ENCODE measurements around the gene CASZ1. TPM values are rescaled to one million over a fixed set of nuclear protein-coding genes. Genes with fewer than 3 reads are reported as not detected.

The CASZ1 gene
- total RNA-seq, 1 donor from 2014 or later, result 50.3 TPM

- DNase-seq (no peak), ATAC-seq (ENCODE audit: poor library complexity) (no peak)
- intact Hi-C loops (cut with DNase I), result no loop called here
Measured at GRCh38 chr1:10802944-10803715, 6.7 kb upstream of the CASZ1 start.

GRCh38 chr1:10800778-10801177, 4.3 kb upstream of the CASZ1 start:
- intact Hi-C loops (cut with DNase I), result no loop called here
- no peak for DNase-seq
- ATAC-seq (ENCODE audit: poor library complexity), result no peak

- DNase-seq, result no peak
- ATAC-seq (ENCODE audit: poor library complexity), result no peak
- intact Hi-C loops (cut with DNase I), result loop anchor here (5.0 kb wide), 1 partner anchor 63 kb away; no protein-coding TSS in a partner anchor
Measured at GRCh38 chr1:10799726-10800125, 3.3 kb upstream of the CASZ1 start.

- ATAC-seq (ENCODE audit: poor library complexity), result peak; percentile 67
- intact Hi-C loops (cut with DNase I), result loop anchor here (5.0 kb wide), 1 partner anchor 67 kb away; no protein-coding TSS in a partner anchor
- no peak for DNase-seq
Measured at GRCh38 chr1:10795276-10796021, 997 bp downstream of the CASZ1 start.

GRCh38 chr1:10794724-10795275, 1.6 kb downstream of the CASZ1 start:
- DNase-seq (peak; percentile 62), ATAC-seq (ENCODE audit: poor library complexity) (peak; percentile 41)
- intact Hi-C loops (cut with DNase I), result loop anchor here (5.0 kb wide), 1 partner anchor 68 kb away; no protein-coding TSS in a partner anchor

- DNase-seq, result no peak
- ATAC-seq (ENCODE audit: poor library complexity), result no peak
- intact Hi-C loops (cut with DNase I), result no loop called here
Measured at GRCh38 chr1:10793129-10793651, 3.3 kb downstream of the CASZ1 start.

- ATAC-seq (ENCODE audit: poor library complexity) (no peak), DNase-seq (no peak)
- intact Hi-C loops (cut with DNase I), result no loop called here
Measured at GRCh38 chr1:10791105-10791951, 5.1 kb downstream of the CASZ1 start.

GRCh38 chr1:10789803-10790702, 6.4 kb downstream of the CASZ1 start:
- DNase-seq (no peak), ATAC-seq (ENCODE audit: poor library complexity) (no peak)
- intact Hi-C loops (cut with DNase I), result loop anchor here (2.0 kb wide), 1 partner anchor 99 kb away; no protein-coding TSS in a partner anchor

- intact Hi-C loops (cut with DNase I), result loop anchor here (2.0 kb wide), 1 partner anchor 98 kb away; no protein-coding TSS in a partner anchor
- ATAC-seq (ENCODE audit: poor library complexity) (no peak), DNase-seq (no peak)
Measured at GRCh38 chr1:10789047-10789791, 7.2 kb downstream of the CASZ1 start.

- peak; percentile 89 for ATAC-seq (ENCODE audit: poor library complexity)
Measured at GRCh38 chr1:10788592-10789006, 7.8 kb downstream of the CASZ1 start.

GRCh38 chr1:10787286-10787685, 9.2 kb downstream of the CASZ1 start:
- DNase-seq (no peak), ATAC-seq (ENCODE audit: poor library complexity) (no peak)
- intact Hi-C loops (cut with DNase I), result no loop called here

More at GRCh38 chr1:10788592-10789006, 7.8 kb downstream of the CASZ1 start:
- DNase-seq, result peak; percentile 81
- intact Hi-C loops (cut with DNase I), result loop anchor here (2.0 kb wide), 1 partner anchor 98 kb away; no protein-coding TSS in a partner anchor

GRCh38 chr1:10785728-10786638, 10.5 kb downstream of the CASZ1 start:
- DNase-seq (peak; percentile 55), ATAC-seq (ENCODE audit: poor library complexity) (peak; percentile 18)
- intact Hi-C loops (cut with DNase I), result no loop called here

GRCh38 chr1:10784998-10785727, 11.3 kb downstream of the CASZ1 start:
- intact Hi-C loops (cut with DNase I), result no loop called here
- DNase-seq, result no peak
- ATAC-seq (ENCODE audit: poor library complexity), result no peak

- ATAC-seq (ENCODE audit: poor library complexity) (no peak), DNase-seq (no peak)
- intact Hi-C loops (cut with DNase I), result no loop called here
Measured at GRCh38 chr1:10782491-10783244, 13.8 kb downstream of the CASZ1 start.

Data from Right ventricle myocardium superior (tissue), 1 donor.